Measurements from ENCODE around the gene CYP21A2. TPM values are rescaled to one million over a fixed set of nuclear protein-coding genes. Genes with fewer than 3 reads are reported as not detected.

CYP21A2 gene
- total RNA-seq, 1 donor from 2014 or later, result not detected

- Histone ChIP-seq H3K27me3 (no peaks in the 10 kb centered on the region), H3K4me2 (no peak overlapping the region), H3K9ac (no peak overlapping the region), H3K79me2 (ENCODE audit: low read depth) (no peaks in the 10 kb centered on the region), H3F3A (ENCODE audit: low read depth) (peaks cover 8% of the 10 kb centered on the region), H3K4me1 (peaks cover 23% of the 10 kb centered on the region), H3K27ac (no peak overlapping the region), H3K4me3 (no peak overlapping the region), H3K36me3 (no peaks in the 10 kb centered on the region), H4K20me1 (ENCODE audit: low read depth) (no peaks in the 10 kb centered on the region), H2AFZ (replicated peaks) (no peak overlapping the region), H3K9me3 (ENCODE audit: low read depth) (no peaks in the 10 kb centered on the region)
- peaks cover 4% of the 10 kb centered on the region for H3K27me3 Mint-ChIP-seq (ENCODE audit: insufficient read depth, low read depth)
- no peaks in the 10 kb centered on the region for H3K9me3 Mint-ChIP-seq
- peak overlapping the region; percentile 50 for H3K27ac Mint-ChIP-seq
- no peak overlapping the region for H3K4me3 Mint-ChIP-seq
- no peak for DNase-seq (ENCODE audit: low spot score)
- peaks cover 52% of the 10 kb centered on the region for H3K4me1 Mint-ChIP-seq
- TF ChIP-seq, protein P1, sequence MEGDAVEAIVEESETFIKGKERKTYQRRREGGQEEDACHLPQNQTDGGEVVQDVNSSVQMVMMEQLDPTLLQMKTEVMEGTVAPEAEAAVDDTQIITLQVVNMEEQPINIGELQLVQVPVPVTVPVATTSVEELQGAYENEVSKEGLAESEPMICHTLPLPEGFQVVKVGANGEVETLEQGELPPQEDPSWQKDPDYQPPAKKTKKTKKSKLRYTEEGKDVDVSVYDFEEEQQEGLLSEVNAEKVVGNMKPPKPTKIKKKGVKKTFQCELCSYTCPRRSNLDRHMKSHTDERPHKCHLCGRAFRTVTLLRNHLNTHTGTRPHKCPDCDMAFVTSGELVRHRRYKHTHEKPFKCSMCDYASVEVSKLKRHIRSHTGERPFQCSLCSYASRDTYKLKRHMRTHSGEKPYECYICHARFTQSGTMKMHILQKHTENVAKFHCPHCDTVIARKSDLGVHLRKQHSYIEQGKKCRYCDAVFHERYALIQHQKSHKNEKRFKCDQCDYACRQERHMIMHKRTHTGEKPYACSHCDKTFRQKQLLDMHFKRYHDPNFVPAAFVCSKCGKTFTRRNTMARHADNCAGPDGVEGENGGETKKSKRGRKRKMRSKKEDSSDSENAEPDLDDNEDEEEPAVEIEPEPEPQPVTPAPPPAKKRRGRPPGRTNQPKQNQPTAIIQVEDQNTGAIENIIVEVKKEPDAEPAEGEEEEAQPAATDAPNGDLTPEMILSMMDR (IDR thresholded peaks at IDR 0.05), result no peak
- TF ChIP-seq EZH2phosphoT487 (IDR thresholded peaks at IDR 0.05), result no peak
- no peak for TF ChIP-seq EZH2 (IDR thresholded peaks at IDR 0.05)
- H3K36me3 Mint-ChIP-seq, result no peaks in the 10 kb centered on the region
These were observed 36.8 kb downstream of the CYP21A2 start for GRCh38 chr6:32074996-32075532.

DNA sequence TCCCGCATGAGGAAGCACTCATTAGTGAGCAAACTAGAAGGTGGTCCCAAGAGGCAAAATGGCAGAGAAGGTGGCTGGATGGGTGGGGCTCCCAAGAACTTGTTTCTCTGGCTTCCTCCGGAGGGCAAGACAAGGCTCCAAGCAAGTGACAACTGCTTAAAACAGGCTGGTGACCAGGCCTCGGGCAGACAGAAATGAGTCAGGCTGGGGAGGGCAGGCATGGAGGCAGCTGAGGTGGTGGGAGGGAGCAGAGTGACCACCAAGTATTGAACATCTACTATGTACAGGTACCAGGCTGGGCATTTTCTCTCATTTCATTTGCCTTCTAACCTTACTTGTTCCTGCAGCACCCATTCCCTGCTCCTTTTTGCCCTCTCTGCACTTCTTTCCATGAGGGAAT, 37.6 kb downstream of the CYP21A2 start:
- Histone ChIP-seq H3K4me1 (peaks cover 21% of the 10 kb centered on the region), H2AFZ (replicated peaks) (no peak overlapping the region), H3K4me3 (no peak overlapping the region), H3K27me3 (no peaks in the 10 kb centered on the region), H3F3A (ENCODE audit: low read depth) (peaks cover 8% of the 10 kb centered on the region), H3K9ac (no peak overlapping the region), H3K79me2 (ENCODE audit: low read depth) (no peaks in the 10 kb centered on the region), H3K27ac (no peak overlapping the region), H3K9me3 (ENCODE audit: low read depth) (no peaks in the 10 kb centered on the region), H3K36me3 (no peaks in the 10 kb centered on the region), H3K4me2 (no peak overlapping the region), H4K20me1 (ENCODE audit: low read depth) (no peaks in the 10 kb centered on the region)
- Mint-ChIP-seq H3K36me3 (no peaks in the 10 kb centered on the region), H3K27ac (no peak overlapping the region), H3K4me1 (peaks cover 47% of the 10 kb centered on the region), H3K4me3 (no peak overlapping the region), H3K27me3 (ENCODE audit: insufficient read depth, low read depth) (no peaks in the 10 kb centered on the region), H3K9me3 (no peaks in the 10 kb centered on the region)
- TF ChIP-seq EZH2phosphoT487 (IDR thresholded peaks at IDR 0.05) (no peak), EZH2 (IDR thresholded peaks at IDR 0.05) (no peak)
- TF ChIP-seq, protein P1 (IDR thresholded peaks at IDR 0.05), result no peak
- DNase-seq (ENCODE audit: low spot score), result no peak

DNA sequence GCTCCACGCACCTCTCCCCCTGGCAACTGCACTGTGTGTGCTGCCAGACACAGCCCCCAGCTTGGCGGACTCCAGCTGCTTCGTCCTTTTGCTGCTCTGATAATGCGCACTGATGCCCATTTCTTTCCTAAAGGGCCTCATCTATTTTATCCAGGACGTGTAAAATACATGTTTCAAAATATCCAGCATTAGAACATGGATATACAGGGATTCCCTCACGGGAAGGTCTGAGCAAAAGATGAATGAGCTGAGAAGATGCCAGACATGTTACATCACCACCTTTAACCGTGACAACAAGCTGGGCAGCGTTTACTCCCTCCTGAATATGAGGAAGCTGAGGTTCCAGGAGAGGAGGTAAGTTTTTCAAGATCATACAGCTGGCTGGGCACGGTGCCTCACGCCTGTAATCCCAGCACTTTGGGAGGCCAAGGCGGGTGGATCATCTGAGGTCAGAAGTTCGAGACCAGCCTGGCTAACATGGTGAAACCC, 38.1 kb downstream of the CYP21A2 start:
- Mint-ChIP-seq H3K27me3 (ENCODE audit: insufficient read depth, low read depth) (no peaks in the 10 kb centered on the region), H3K9me3 (no peaks in the 10 kb centered on the region), H3K27ac (peak overlapping the region; percentile 60), H3K4me1 (peaks cover 46% of the 10 kb centered on the region), H3K4me3 (no peak overlapping the region), H3K36me3 (no peaks in the 10 kb centered on the region)
- Histone ChIP-seq H3K27me3 (no peaks in the 10 kb centered on the region), H3K79me2 (ENCODE audit: low read depth) (no peaks in the 10 kb centered on the region), H3K9me3 (ENCODE audit: low read depth) (no peaks in the 10 kb centered on the region), H3K4me2 (no peak overlapping the region), H2AFZ (replicated peaks) (no peak overlapping the region), H3K4me1 (peaks cover 19% of the 10 kb centered on the region), H3K27ac (no peak overlapping the region), H3K36me3 (no peaks in the 10 kb centered on the region), H3K4me3 (no peak overlapping the region), H3F3A (ENCODE audit: low read depth) (peaks cover 8% of the 10 kb centered on the region), H3K9ac (no peak overlapping the region), H4K20me1 (ENCODE audit: low read depth) (no peaks in the 10 kb centered on the region)
- TF ChIP-seq, protein P1 (IDR thresholded peaks at IDR 0.05), result no peak
- TF ChIP-seq EZH2 (IDR thresholded peaks at IDR 0.05) (no peak), EZH2phosphoT487 (IDR thresholded peaks at IDR 0.05) (no peak)
- DNase-seq (ENCODE audit: low spot score), result no peak

All from neural progenitor cell (in vitro differentiated cells).